Measurements from ENCODE around the gene CTNNA2. TPM values are rescaled to one million over a fixed set of nuclear protein-coding genes. Genes with fewer than 3 reads are reported as not detected.

CTNNA2 gene
- total RNA-seq, 6 experiments from 2014 or later = 0.44 TPM; not detected in 5

GRCh38 chr2:80074321-80075070 is 561.6 kb downstream of the CTNNA2 start:
- Histone ChIP-seq H3K27ac (no peak overlapping the region), H3K4me3 (no peak overlapping the region), H3K36me3 (no peaks in the 10 kb centered on the region), H3K27me3 (no peaks in the 10 kb centered on the region), H3K9me3 (no peaks in the 10 kb centered on the region), H3K4me1 (no peaks in the 10 kb centered on the region)
- intact Hi-C loops (cut with DNase I) = no loop called here
- ATAC-seq = no peak
- TF ChIP-seq POLR2A (IDR thresholded peaks at IDR 0.05) = no peak
- TF ChIP-seq, protein P1, sequence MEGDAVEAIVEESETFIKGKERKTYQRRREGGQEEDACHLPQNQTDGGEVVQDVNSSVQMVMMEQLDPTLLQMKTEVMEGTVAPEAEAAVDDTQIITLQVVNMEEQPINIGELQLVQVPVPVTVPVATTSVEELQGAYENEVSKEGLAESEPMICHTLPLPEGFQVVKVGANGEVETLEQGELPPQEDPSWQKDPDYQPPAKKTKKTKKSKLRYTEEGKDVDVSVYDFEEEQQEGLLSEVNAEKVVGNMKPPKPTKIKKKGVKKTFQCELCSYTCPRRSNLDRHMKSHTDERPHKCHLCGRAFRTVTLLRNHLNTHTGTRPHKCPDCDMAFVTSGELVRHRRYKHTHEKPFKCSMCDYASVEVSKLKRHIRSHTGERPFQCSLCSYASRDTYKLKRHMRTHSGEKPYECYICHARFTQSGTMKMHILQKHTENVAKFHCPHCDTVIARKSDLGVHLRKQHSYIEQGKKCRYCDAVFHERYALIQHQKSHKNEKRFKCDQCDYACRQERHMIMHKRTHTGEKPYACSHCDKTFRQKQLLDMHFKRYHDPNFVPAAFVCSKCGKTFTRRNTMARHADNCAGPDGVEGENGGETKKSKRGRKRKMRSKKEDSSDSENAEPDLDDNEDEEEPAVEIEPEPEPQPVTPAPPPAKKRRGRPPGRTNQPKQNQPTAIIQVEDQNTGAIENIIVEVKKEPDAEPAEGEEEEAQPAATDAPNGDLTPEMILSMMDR (IDR thresholded peaks at IDR 0.05) = no peak
- no peak for DNase-seq
- WGBS (ENCODE audit: insufficient coverage, low coverage, low lambda C conversion rate, missing lambda C conversion rate) = 31% methylated on average over 5 of the region's 5 CpGs

DNA sequence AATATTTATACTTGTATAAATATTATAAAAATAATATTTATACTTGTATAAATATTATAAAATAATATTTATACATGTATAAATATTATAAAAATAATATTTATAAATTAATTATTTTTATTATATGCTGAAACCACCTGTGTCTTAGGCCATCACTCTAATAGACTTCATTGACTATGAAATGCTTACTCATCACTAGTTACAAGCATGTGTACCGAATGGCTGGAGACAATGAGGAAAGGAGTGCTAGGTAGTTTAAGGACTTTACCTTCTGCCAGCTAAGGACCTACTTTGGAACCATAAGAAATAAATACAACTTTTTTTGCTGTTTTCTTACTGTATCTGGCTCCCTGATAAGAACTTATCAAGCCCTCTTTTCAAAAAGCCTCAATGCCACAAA is 562.9 kb downstream of the CTNNA2 start:
- Histone ChIP-seq H3K4me3 (no peak overlapping the region), H3K9me3 (no peaks in the 10 kb centered on the region), H3K27me3 (no peaks in the 10 kb centered on the region), H3K27ac (no peak overlapping the region), H3K4me1 (no peaks in the 10 kb centered on the region), H3K36me3 (no peaks in the 10 kb centered on the region)
- WGBS (ENCODE audit: insufficient coverage, low coverage, low lambda C conversion rate, missing lambda C conversion rate) = 53% methylated on average over 1 of the region's 1 CpG
- intact Hi-C loops (cut with DNase I) = no loop called here
- no peak for TF ChIP-seq POLR2A (IDR thresholded peaks at IDR 0.05)
- TF ChIP-seq, protein P1 (IDR thresholded peaks at IDR 0.05) = no peak
- DNase-seq = no peak
- no peak for ATAC-seq

- H3K36me3 ChIP-seq = no peaks in the 10 kb centered on the region
- TF ChIP-seq POLR2A (IDR thresholded peaks at IDR 0.05) = no peak
- TF ChIP-seq, protein P1 (IDR thresholded peaks at IDR 0.05) = no peak
- 63% methylated on average over 4 of the region's 6 CpGs for WGBS (ENCODE audit: insufficient coverage, low coverage, low lambda C conversion rate, missing lambda C conversion rate)
- no peaks in the 10 kb centered on the region for H3K9me3 ChIP-seq
- intact Hi-C loops (cut with DNase I) = no loop called here
- DNase-seq = no peak
- no peak overlapping the region for H3K4me3 ChIP-seq
- no peak overlapping the region for H3K27ac ChIP-seq
- no peak for ATAC-seq
- no peaks in the 10 kb centered on the region for H3K4me1 ChIP-seq
- no peaks in the 10 kb centered on the region for H3K27me3 ChIP-seq
These were observed 565.6 kb downstream of the CTNNA2 start for GRCh38 chr2:80078290-80079036.

DNA sequence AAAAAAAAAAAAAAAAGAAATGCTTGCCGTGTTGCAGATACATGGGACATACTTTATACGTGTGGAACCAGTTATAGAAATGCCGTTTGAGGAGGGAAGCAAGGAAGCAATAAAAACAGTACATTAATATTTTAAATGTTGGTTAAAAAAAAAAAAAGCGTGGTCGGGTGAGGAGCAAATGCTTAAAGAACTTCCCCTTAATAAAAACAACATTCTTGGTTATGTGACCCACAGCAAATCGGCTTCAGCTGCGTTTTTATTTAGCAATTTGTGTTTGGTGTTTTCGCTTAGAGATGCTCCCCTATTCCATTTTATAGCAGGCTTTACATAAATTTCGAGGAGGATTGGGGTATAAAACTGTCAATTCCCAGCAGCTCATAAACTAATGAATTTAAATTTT is 568.1 kb downstream of the CTNNA2 start:
- TF ChIP-seq, protein P1 (IDR thresholded peaks at IDR 0.05) = no peak
- TF ChIP-seq POLR2A (IDR thresholded peaks at IDR 0.05) = no peak
- Histone ChIP-seq H3K4me3 (no peak overlapping the region), H3K27ac (no peak overlapping the region), H3K4me1 (no peaks in the 10 kb centered on the region), H3K27me3 (no peaks in the 10 kb centered on the region), H3K9me3 (no peaks in the 10 kb centered on the region), H3K36me3 (no peaks in the 10 kb centered on the region)
- intact Hi-C loops (cut with DNase I) = no loop called here
- no peak for DNase-seq
- ATAC-seq = no peak
- WGBS (ENCODE audit: insufficient coverage, low coverage, low lambda C conversion rate, missing lambda C conversion rate) = 39% methylated on average over 9 of the region's 9 CpGs

Measured in right lobe of liver (tissue), 6 donors.